T-cell (primary cell): ENCODE data around the gene EIF5A. TPM values are rescaled to one million over a fixed set of nuclear protein-coding genes. Genes with fewer than 3 reads are reported as not detected.

Experiments used
- ATAC-seq, 4 experiments: fragments of 200-7000 bp in 3 of 4; fragments of 150-1000 bp in 1 of 4; cut with Tn5 transposase; replicated peaks in 1 of 4; 1 replicate in 3 of 4; 2 replicates in 1 of 4; pipeline ENCODE4 v1.10.0; 2021; ENCODE audit warnings: moderate library complexity in 3 of 4, mild to moderate bottlenecking in 2 of 4, moderate number of reproducible peaks in 1 of 4
- CTCF ChIA-PET, 2 donors: fragments of 300-600 bp; sonication (Branson Sonifier 250); formaldehyde crosslinking; loops; one replicate each; lab custom pipeline; 2022; ENCODE audit warnings: antibody characterized with exemption in 2 of 2; lab: Charles Lee
- POLR2A ChIA-PET, 2 donors: fragments of 300-600 bp; sonication (Branson Sonifier 250); formaldehyde crosslinking; loops; one replicate each; lab custom pipeline; 2022; ENCODE audit warnings: antibody characterized with exemption in 2 of 2; lab: Charles Lee
- DNase-seq, 35 experiments: peaks; one replicate each; pipeline versions ENCODE4 v3.0.0 to v3.0.0-alpha.2; 2013 to 2023
- H3K27ac ChIP-seq: one replicate; pipeline ENCODE4 v1.5.1; 2013; ENCODE audit warnings: low read length
- H3K27me3 ChIP-seq, 2 experiments: replicated peaks in 1 of 2; 1 replicate in 1 of 2; 2 replicates in 1 of 2; pipeline versions ENCODE4 v1.6.1 to v1.7.0; 2013; ENCODE audit warnings: low read length in 1 of 2, mixed read lengths in 1 of 2; ENCODE audit not compliant: control insufficient read depth in 2 of 2, insufficient read depth in 2 of 2; ENCODE audit errors: extremely low read depth in 1 of 2
- H3K36me3 ChIP-seq, 2 donors: 1 replicate in 1 of 2; 2 replicates in 1 of 2; pipeline versions ENCODE4 v1.6.1 to v1.7.0; 2013; ENCODE audit warnings: low read length in 1 of 2; ENCODE audit not compliant: control insufficient read depth in 2 of 2, insufficient read depth in 1 of 2; ENCODE audit errors: extremely low read depth in 1 of 2
- H3K4me1 ChIP-seq, 2 experiments: 1 replicate in 1 of 2; 2 replicates in 1 of 2; pipeline versions ENCODE4 v1.6.1 to v1.7.0; 2013; ENCODE audit warnings: low read length in 2 of 2, mixed read lengths in 1 of 2; ENCODE audit not compliant: insufficient read depth in 2 of 2, control insufficient read depth in 1 of 2; ENCODE audit errors: extremely low read depth in 1 of 2
- H3K4me3 ChIP-seq, 2 donors: 1 replicate in 1 of 2; 2 replicates in 1 of 2; pipeline versions ENCODE4 v1.5.1 to v1.7.0; 2013; ENCODE audit warnings: mild to moderate bottlenecking in 2 of 2, low read length in 1 of 2, moderate library complexity in 1 of 2; ENCODE audit not compliant: control insufficient read depth in 1 of 2; ENCODE audit errors: extremely low read depth in 1 of 2
- H3K9me3 ChIP-seq: 2 replicates; pipeline ENCODE4 v1.7.0; 2013
- H3K27ac Mint-ChIP-seq, 2 donors: one replicate each; pipeline ENCODE4 v1.8.0; 2020 to 2021; ENCODE audit warnings: mild to moderate bottlenecking in 2 of 2, mixed read lengths in 2 of 2
- H3K27me3 Mint-ChIP-seq, 2 donors: one replicate each; pipeline ENCODE4 v1.8.0; 2021 to 2022; ENCODE audit warnings: mixed read lengths in 2 of 2
- H3K36me3 Mint-ChIP-seq: one replicate; pipeline ENCODE4 v1.8.0; 2021; ENCODE audit warnings: mixed read lengths
- H3K4me1 Mint-ChIP-seq, 3 donors: one replicate each; pipeline ENCODE4 v1.8.0; 2020 to 2022; ENCODE audit warnings: mixed read lengths in 3 of 3, mild to moderate bottlenecking in 1 of 3
- H3K4me3 Mint-ChIP-seq, 3 donors: one replicate each; pipeline ENCODE4 v1.8.0; 2020 to 2022; ENCODE audit warnings: mild to moderate bottlenecking in 3 of 3, mixed read lengths in 3 of 3, moderate library complexity in 3 of 3
- H3K9me3 Mint-ChIP-seq, 3 donors: one replicate each; pipeline ENCODE4 v1.8.0; 2020 to 2022; ENCODE audit warnings: mixed read lengths in 3 of 3
- WGBS: methylation state at CpG from one replicate; pipeline ENCODE4 v1.1.5; 2013; ENCODE audit warnings: missing lambda C conversion rate; ENCODE audit not compliant: insufficient coverage; 5-methylcytosine and 5-hydroxymethylcytosine counted together
- total RNA-seq, 35 experiments: library from RNA in 6 of 35; stranded (reverse) in 6 of 35; fragments of 120-200 nt in 1 of 35; gene quantifications; one replicate each; pipeline versions ENCODE4 v1.2.1 to v1.2.4 and lab custom pipeline; 2013 to 2026

EIF5A gene
- total RNA-seq, 5 donors from 2014 or later (not counting 1 experiment from before 2014, with no cell fraction given), result 286 to 481 (median 306) TPM

GRCh38 chr17:7309628-7310027 lies 2.2 kb downstream of the EIF5A start:
- peaks cover 56 to 64% (median 61%) of the 10 kb centered on the region in 3 donors for H3K4me1 Mint-ChIP-seq
- DNase-seq, result no peak
- Histone ChIP-seq H3K4me1 (peaks cover 23 to 73% of the 10 kb centered on the region in 2 experiments), H3K4me3 (peak overlapping the region; percentile 61 to 76), H3K27me3 (peaks cover 0 to under 1% of the 10 kb centered on the region in 2 experiments), H3K36me3 (peaks cover 7 to 51% of the 10 kb centered on the region in 2 donors), H3K9me3 (no peaks in the 10 kb centered on the region), H3K27ac (peak overlapping the region; percentile 98)
- H3K27ac Mint-ChIP-seq, result peak overlapping the region; percentile 96 to 97
- H3K36me3 Mint-ChIP-seq, result peaks cover 47% of the 10 kb centered on the region
- no peaks in the 10 kb centered on the region for H3K9me3 Mint-ChIP-seq
- peak overlapping the region; percentile 80 to 96 (median 93) for H3K4me3 Mint-ChIP-seq
- no peak for ATAC-seq
- ChIA-PET CTCF (interaction anchor here (0.6 to 1.9 kb wide), 5 partner anchors 8 to 262 kb away, joined by 3 to 10 read pairs (median 4); partner anchors contain the start of genes ACAP1 (in 1 of the 2) and NEURL4 (in 1 of the 2)), POLR2A (interaction anchor here (0.5 to 1.5 kb wide), 8 partner anchors 20 to 841 kb away, joined by 3 to 10 read pairs (median 4); partner anchors contain the start of genes C17orf100 (in 1 of the 2) and MED31 (in 1 of the 2))
- 65% methylated on average over 12 of the region's 12 CpGs for WGBS
- no peaks in the 10 kb centered on the region for H3K27me3 Mint-ChIP-seq

DNA sequence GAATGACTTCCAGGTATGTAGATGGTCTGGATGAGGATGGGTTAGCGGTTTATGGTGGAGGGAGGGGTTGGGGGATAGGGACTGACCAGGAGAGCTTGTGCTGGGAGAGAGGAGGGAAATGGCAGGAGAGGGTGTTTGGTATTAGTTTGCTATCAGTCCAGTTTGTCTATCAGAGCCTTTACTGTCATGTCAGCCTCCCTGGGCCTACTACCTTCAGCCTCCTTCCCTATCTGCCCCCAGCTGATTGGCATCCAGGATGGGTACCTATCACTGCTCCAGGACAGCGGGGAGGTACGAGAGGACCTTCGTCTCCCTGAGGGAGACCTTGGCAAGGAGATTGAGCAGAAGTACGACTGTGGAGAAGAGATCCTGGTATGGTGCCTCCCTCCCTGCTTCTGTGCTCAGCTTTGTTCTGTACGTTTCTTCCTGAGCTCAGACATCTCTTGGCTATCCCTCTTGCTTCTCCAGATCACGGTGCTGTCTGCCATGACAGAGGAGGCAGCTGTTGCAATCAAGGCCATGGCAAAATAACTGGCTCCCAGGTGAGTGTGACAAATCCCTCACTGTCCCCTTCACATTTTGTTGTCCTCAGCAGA lies 3.8 kb downstream of the EIF5A start:
- POLR2A ChIA-PET, result interaction anchor here in 1 of 2 donors (0.7 kb wide), 1 partner anchor 34 kb away, joined by 3 read pairs; no protein-coding TSS in a partner anchor
- CTCF ChIA-PET, result interaction anchor here in 1 of 2 donors (1.1 kb wide), 1 partner anchor 265 kb away, joined by 3 read pairs; no protein-coding TSS in a partner anchor
- H3K9me3 ChIP-seq, result no peaks in the 10 kb centered on the region
- no peak overlapping the region for H3K4me3 ChIP-seq
- H3K4me3 Mint-ChIP-seq, result peak overlapping the region in 2 of 3 donors; percentile 80 to 96
- H3K27me3 ChIP-seq, result no peaks in the 10 kb centered on the region
- no peak for ATAC-seq
- WGBS, result 63% methylated on average over 3 of the region's 7 CpGs
- H3K36me3 Mint-ChIP-seq, result peaks cover 47% of the 10 kb centered on the region
- H3K9me3 Mint-ChIP-seq, result no peaks in the 10 kb centered on the region
- no peaks in the 10 kb centered on the region for H3K27me3 Mint-ChIP-seq
- peaks cover 7 to 56% of the 10 kb centered on the region in 2 donors for H3K36me3 ChIP-seq
- DNase-seq, result no peak
- H3K27ac Mint-ChIP-seq, result peak overlapping the region; percentile 96 to 97
- H3K4me1 Mint-ChIP-seq, result peaks cover 65 to 73% (median 69%) of the 10 kb centered on the region in 3 donors
- peak overlapping the region; percentile 98 for H3K27ac ChIP-seq
- H3K4me1 ChIP-seq, result peaks cover 24 to 78% of the 10 kb centered on the region in 2 experiments

GRCh38 chr17:7312432-7313087 lies 5.1 kb downstream of the EIF5A start:
- no CpG with 5 or more reads among the region's 7 CpGs for WGBS
- Histone ChIP-seq H3K36me3 (peaks cover 7 to 65% of the 10 kb centered on the region in 2 donors), H3K27ac (peak overlapping the region; percentile 13), H3K4me3 (no peak overlapping the region), H3K9me3 (no peaks in the 10 kb centered on the region), H3K4me1 (peaks cover 22 to 75% of the 10 kb centered on the region in 2 experiments), H3K27me3 (no peaks in the 10 kb centered on the region)
- DNase-seq, result no peak
- Mint-ChIP-seq H3K9me3 (no peaks in the 10 kb centered on the region), H3K36me3 (peaks cover 51% of the 10 kb centered on the region), H3K4me1 (peaks cover 66 to 72% (median 70%) of the 10 kb centered on the region in 3 donors), H3K4me3 (peak overlapping the region; percentile 21 to 84 (median 80)), H3K27me3 (no peaks in the 10 kb centered on the region), H3K27ac (peak overlapping the region; percentile 55 to 91)
- ATAC-seq, result no peak
- ChIA-PET POLR2A (interaction anchor here in 1 of 2 donors (0.6 kb wide), 2 partner anchors 31 to 297 kb away, joined by 3 to 6 read pairs; partner anchors contain the start of gene SLC2A4), CTCF (interaction anchor here in 1 of 2 donors (0.5 kb wide), 1 partner anchor 257 kb away, joined by 7 read pairs; no protein-coding TSS in a partner anchor)

- Mint-ChIP-seq H3K4me1 (peaks cover 66 to 72% (median 70%) of the 10 kb centered on the region in 3 donors), H3K27ac (peak overlapping the region; percentile 51 to 91), H3K27me3 (no peaks in the 10 kb centered on the region), H3K4me3 (peak overlapping the region; percentile 80 to 84 (median 80)), H3K9me3 (no peaks in the 10 kb centered on the region), H3K36me3 (peaks cover 55% of the 10 kb centered on the region)
- H3K9me3 ChIP-seq, result no peaks in the 10 kb centered on the region
- H3K4me3 ChIP-seq, result no peak overlapping the region
- CTCF ChIA-PET, result interaction anchor here in 1 of 2 donors (0.5 kb wide), 1 partner anchor 256 kb away, joined by 7 read pairs; no protein-coding TSS in a partner anchor
- H3K27me3 ChIP-seq, result no peaks in the 10 kb centered on the region
- 88% methylated on average over 4 of the region's 7 CpGs for WGBS
- DNase-seq (no peak), ATAC-seq (no peak)
- POLR2A ChIA-PET, result interaction anchor here in 1 of 2 donors (0.6 kb wide), 1 partner anchor 298 kb away, joined by 3 read pairs; no protein-coding TSS in a partner anchor
- H3K27ac ChIP-seq, result peak overlapping the region; percentile 25
- peaks cover 13 to 72% of the 10 kb centered on the region in 2 donors for H3K36me3 ChIP-seq
- H3K4me1 ChIP-seq, result peaks cover 22 to 73% of the 10 kb centered on the region in 2 experiments
Observed at GRCh38 chr17:7313088-7313889, 5.9 kb downstream of the EIF5A start.

DNA sequence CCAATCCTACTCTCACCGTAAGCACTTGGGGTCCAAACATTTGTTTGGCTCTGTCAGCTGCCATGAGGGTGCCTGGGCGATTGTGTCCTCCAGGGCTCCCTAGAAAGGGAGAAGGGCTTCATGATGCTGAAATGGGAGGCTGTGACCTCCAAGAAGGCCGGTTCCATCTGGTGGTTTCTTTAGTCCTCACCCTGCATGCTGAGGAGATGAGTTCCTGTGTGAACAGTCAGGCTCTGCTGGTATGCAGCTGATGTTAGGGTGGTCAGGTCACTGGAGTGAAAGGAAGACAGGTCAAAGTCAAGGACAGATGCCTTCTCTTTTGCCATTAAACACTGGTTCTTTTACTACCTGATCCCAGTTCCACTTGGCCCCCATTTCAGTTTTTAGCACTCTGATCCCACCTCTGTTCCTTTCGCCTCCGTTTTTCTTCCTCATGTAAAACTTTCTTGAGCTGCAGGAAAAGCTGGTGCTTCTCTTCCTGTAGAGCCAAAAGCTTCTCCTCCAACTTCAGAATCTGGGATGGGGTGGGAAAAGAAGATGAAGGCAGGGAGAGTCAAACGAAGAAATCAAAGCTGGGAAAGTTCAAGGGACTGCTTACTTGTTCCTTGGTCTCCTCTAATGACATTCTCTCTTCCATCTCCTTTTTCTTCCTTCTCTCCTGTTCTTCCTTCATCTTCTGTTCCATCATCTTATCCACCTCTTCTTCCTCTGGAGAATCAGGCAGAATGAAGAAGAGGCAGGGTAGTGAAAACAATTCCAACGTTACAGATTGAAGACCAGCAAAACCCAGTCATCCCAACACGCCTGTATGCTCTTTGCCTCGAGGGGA lies 6.7 kb downstream of the EIF5A start:
- Mint-ChIP-seq H3K4me3 (peak overlapping the region; percentile 80 to 84 (median 80)), H3K4me1 (peaks cover 62 to 67% (median 67%) of the 10 kb centered on the region in 3 donors), H3K27ac (peak overlapping the region; percentile 87 to 91), H3K36me3 (peaks cover 54% of the 10 kb centered on the region), H3K27me3 (no peaks in the 10 kb centered on the region), H3K9me3 (no peaks in the 10 kb centered on the region)
- Histone ChIP-seq H3K4me1 (peaks cover 21 to 65% of the 10 kb centered on the region in 2 experiments), H3K27ac (peak overlapping the region; percentile 70), H3K36me3 (peaks cover 19 to 80% of the 10 kb centered on the region in 2 donors), H3K27me3 (no peaks in the 10 kb centered on the region), H3K4me3 (peak overlapping the region; percentile 78 to 79), H3K9me3 (no peaks in the 10 kb centered on the region)
- POLR2A ChIA-PET, result interaction anchor here (0.6 kb wide), 2 partner anchors 58 to 95 kb away, joined by 3 to 7 read pairs; no protein-coding TSS in a partner anchor
- DNase-seq (no peak), ATAC-seq (no peak)
- CTCF ChIA-PET, result no interaction called here
- WGBS, result 0% methylated on average over 2 of the region's 9 CpGs
